Measurements from ENCODE around the gene NSDHL.

- TF ChIP-seq CREB1 (CRISPR knock-in tag; IDR thresholded peaks at IDR 0.05; ENCODE audit: low read depth), result no peak
- no peak for TF ChIP-seq CTCF (conservative IDR thresholded peaks at IDR 0.05; ENCODE audit: low read depth in 2 of 2)
These were observed 13.0 kb downstream of the NSDHL start for GRCh38 chrX:152843852-152844251.
